ENCODE data around the gene TANGO6.

Gene TANGO6

GRCh38 chr16:68915589-68915988 lies 72.3 kb downstream of the TANGO6 start:
- no peak for ATAC-seq

- no peak for ATAC-seq
Observed at GRCh38 chr16:68917541-68917940, 74.2 kb downstream of the TANGO6 start.

GRCh38 chr16:68920349-68920748 lies 77.0 kb downstream of the TANGO6 start:
- ATAC-seq: no peak

- ATAC-seq: no peak
Observed at GRCh38 chr16:68921637-68922036, 78.3 kb downstream of the TANGO6 start.

GRCh38 chr16:68923116-68923515 lies 79.8 kb downstream of the TANGO6 start:
- ATAC-seq: no peak

- ATAC-seq: no peak
Observed at GRCh38 chr16:68927018-68927417, 83.7 kb downstream of the TANGO6 start.

- ATAC-seq: no peak
Observed at GRCh38 chr16:68931196-68931595, 87.9 kb downstream of the TANGO6 start.

- ATAC-seq: no peak
Observed at GRCh38 chr16:68934402-68934801, 91.1 kb downstream of the TANGO6 start.

- ATAC-seq: no peak
Observed at GRCh38 chr16:68935008-68935407, 91.7 kb downstream of the TANGO6 start.

GRCh38 chr16:68936736-68937631 lies 93.7 kb downstream of the TANGO6 start:
- no peak for ATAC-seq

- ATAC-seq: no peak
Observed at GRCh38 chr16:68939692-68940320, 96.5 kb downstream of the TANGO6 start.

- ATAC-seq: no peak
Observed at GRCh38 chr16:68940816-68941215, 97.5 kb downstream of the TANGO6 start.

GRCh38 chr16:68943961-68944360 lies 100.6 kb downstream of the TANGO6 start:
- no peak for ATAC-seq

GRCh38 chr16:68948230-68948910 lies 105.0 kb downstream of the TANGO6 start:
- ATAC-seq: no peak

- ATAC-seq: no peak
Observed at GRCh38 chr16:68951991-68952877, 108.9 kb downstream of the TANGO6 start.

GRCh38 chr16:68954911-68955635 lies 111.7 kb downstream of the TANGO6 start:
- no peak for ATAC-seq

GRCh38 chr16:68960910-68961309 lies 117.6 kb downstream of the TANGO6 start:
- no peak for ATAC-seq

GRCh38 chr16:68961778-68962402 lies 118.6 kb downstream of the TANGO6 start:
- ATAC-seq: no peak

GRCh38 chr16:68969338-68969737 lies 126.0 kb downstream of the TANGO6 start:
- no peak for ATAC-seq

GRCh38 chr16:68972013-68972412 lies 128.7 kb downstream of the TANGO6 start:
- no peak for ATAC-seq

- ATAC-seq: no peak
Observed at GRCh38 chr16:68972720-68973119, 129.4 kb downstream of the TANGO6 start.
